Neural progenitor cell (in vitro differentiated cells): Measurements from ENCODE around the gene GNS.

ENCODE experiments used
- EZH2 ChIP-seq: fragments of 200-600 bp; sonication (generic); IDR thresholded peaks from 2 replicates; pipeline ENCODE4 v1.6.1; 2017; ENCODE audit warnings: antibody characterized with exemption, mild to moderate bottlenecking, moderate library complexity
- EZH2phosphoT487 ChIP-seq: fragments of 200-600 bp; sonication (generic); IDR thresholded peaks from 2 replicates; pipeline ENCODE4 v1.6.1; 2017; ENCODE audit warnings: antibody characterized with exemption
- TF ChIP-seq, protein P1 (sequence below): fragments of 200-600 bp; sonication (generic); IDR thresholded peaks from 2 replicates; pipeline ENCODE4 v1.5.1; 2017; ENCODE audit warnings: antibody characterized with exemption, mild to moderate bottlenecking

DNA sequence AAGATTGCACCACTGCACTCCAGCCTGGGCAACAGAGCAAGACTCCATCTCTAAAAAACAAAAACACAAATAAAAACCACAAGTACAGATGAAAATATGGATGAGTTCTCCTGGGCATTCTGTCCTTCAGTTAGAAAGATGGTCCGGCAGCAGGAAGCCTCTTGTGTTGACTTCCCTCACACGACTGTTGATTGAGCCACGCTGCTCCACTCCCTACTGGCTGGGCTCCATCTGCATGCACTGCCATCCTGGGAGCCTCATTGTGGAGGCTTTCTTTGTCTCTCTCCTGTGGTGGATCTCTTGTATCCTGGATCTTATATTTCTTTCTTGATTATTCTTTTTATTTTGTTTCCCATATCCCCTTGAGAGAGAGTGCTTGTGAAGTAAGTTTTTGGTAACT lies 34.4 kb upstream of the GNS start:
- TF ChIP-seq, protein P1, sequence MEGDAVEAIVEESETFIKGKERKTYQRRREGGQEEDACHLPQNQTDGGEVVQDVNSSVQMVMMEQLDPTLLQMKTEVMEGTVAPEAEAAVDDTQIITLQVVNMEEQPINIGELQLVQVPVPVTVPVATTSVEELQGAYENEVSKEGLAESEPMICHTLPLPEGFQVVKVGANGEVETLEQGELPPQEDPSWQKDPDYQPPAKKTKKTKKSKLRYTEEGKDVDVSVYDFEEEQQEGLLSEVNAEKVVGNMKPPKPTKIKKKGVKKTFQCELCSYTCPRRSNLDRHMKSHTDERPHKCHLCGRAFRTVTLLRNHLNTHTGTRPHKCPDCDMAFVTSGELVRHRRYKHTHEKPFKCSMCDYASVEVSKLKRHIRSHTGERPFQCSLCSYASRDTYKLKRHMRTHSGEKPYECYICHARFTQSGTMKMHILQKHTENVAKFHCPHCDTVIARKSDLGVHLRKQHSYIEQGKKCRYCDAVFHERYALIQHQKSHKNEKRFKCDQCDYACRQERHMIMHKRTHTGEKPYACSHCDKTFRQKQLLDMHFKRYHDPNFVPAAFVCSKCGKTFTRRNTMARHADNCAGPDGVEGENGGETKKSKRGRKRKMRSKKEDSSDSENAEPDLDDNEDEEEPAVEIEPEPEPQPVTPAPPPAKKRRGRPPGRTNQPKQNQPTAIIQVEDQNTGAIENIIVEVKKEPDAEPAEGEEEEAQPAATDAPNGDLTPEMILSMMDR, result no peak
- TF ChIP-seq EZH2 (no peak), EZH2phosphoT487 (no peak)
